GM21447 (cell line): ENCODE measurements around the gene SDK1.

Source experiments
- ATAC-seq: cut with Tn5 transposase; IDR thresholded peaks from one replicate; pipeline ENCODE4 v1.9.1; 2021; ENCODE audit not compliant: unreplicated experiment

SDK1 gene

DNA sequence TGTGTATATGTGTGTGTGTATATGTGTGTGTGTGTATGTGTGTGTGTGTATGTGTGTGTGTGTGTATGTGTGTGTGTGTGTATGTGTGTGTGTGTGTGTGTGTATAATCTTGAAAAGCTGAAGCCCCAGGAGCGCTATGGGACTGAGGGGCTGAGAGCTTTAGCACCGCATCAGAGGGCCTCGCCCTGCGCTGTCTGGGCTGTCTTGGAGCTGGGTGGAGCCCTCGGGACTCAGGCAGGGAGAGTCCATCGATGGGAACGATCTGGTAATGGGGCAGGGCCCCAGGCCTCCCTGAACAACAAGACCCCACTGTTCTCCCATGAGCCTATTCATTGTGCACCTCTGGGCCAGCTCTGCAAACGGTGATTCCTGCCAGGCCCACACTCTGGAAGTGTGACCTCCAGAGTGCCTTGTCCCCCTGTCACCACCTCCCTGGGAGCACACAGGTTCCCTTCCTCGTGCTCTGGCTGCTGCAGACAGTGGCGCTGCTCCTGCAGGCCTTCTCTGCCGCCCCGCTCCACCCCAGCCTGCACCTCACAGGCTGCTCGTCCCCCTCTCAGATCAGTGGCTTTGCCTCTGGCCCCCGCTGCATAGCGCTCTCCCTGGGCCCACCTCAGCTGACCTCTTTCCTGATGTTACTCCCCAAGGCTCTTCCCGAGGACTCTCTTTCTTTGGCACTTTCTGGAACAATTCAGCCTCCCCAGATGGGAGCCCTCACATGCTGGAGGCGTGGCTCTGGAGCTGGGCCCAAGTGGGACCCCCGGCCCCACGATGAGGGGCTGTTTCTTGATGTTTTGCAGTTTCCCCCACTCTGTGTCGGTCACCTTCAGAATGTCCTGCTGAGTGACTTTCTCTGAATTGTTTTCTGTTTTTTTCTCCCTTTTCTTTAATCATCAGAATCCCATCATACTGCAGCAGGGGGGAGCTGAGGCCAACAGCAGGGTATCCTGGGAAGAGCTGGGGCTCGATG lies 838.9 kb downstream of the SDK1 start:
- no peak for ATAC-seq

DNA sequence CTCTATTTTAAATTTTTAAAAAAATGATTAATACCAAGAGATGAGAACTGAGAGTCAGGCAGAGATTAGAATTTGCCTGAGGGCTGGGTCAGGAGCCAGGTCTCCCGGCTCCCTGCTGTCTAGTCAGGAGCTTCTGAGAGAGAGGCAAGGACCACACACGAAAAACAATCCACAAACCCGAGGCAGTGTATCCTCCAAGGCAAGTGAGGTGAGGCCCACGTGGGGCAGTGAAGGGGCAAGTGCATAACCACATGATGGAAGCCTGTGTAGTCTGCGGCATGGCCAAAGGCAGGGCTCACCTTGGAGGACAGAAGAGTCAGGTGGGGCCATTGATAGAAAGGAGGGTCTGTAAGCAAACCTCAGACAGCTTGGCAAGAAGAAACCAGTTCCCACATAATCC lies 839.9 kb downstream of the SDK1 start:
- ATAC-seq, result no peak

DNA sequence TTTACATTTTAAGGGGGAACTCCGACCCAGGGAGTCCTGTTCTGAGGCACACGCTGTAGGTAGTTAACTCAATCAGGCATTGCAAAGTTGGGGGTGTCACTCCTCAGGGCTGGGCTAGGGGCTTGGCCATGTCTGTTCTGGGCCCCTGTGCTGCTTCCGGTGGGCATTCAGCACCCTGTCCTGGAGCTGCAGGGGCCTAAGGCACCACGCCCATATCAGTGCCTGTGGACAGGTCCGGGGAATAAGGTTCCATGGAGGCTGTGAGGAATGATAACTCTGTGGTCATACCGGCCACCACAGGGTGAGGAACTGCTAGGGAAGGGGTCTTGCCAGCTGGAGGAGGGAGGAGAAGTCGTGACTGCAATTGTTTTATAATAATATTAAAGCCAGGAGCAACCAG lies 842.0 kb downstream of the SDK1 start:
- no peak for ATAC-seq

DNA sequence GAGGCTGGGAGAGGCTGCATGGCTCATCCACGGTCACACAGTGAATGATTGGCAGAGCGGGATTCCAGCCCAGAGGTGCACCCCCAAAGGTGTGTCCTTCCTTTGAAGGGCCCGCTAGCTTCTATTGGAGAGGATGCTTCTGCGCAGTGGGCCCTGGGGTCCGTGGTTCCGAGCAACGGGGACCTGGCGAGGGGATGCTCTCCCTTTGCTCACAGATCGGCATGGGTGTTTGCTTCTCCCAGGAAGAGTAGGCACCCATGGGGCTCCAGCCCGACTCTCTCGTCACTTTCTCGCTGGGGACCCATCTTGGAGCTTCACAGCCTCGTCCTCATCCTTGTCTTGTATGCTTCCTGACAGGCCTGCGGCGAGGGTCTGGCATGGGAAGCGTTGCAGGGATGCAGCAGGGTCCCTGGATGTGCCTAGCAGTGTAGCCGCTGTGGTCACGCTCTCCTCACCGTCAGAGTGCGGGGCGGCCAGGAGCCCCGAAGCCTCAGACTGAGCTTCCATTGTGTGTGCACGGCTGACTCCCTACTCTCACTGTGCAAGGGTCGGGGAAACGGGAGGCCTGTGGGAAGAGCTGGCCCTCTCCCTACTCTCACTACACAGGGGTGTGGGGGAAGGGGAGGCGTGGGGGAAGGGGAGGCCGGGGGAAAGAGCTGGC lies 842.6 kb downstream of the SDK1 start:
- no peak for ATAC-seq

DNA sequence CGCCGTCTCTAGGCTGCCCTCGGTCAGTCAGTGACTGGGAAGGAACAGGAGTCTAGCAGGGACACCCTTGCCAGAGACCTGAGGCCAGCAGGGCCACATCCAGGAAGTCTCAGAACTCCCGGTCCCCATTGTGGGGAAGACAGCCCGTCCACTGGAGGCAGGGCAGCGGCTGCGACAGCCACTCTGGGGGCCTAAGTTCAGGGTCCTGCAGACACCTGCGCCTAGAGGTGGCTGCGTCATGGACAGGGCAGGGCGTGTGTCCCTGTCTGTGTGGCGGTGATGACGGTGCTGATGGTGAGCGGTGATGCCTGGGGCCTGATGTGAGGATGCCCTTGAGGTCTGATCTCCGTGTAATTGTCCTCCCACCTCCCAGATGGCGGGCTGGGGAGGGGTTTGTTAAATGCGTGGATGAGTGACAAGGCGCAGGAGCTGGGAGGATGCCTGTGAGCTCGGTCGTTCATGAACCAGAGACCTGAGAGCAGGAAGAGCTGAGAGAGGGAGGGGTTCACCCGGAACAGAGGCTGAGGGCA lies 843.2 kb downstream of the SDK1 start:
- ATAC-seq, result no peak

DNA sequence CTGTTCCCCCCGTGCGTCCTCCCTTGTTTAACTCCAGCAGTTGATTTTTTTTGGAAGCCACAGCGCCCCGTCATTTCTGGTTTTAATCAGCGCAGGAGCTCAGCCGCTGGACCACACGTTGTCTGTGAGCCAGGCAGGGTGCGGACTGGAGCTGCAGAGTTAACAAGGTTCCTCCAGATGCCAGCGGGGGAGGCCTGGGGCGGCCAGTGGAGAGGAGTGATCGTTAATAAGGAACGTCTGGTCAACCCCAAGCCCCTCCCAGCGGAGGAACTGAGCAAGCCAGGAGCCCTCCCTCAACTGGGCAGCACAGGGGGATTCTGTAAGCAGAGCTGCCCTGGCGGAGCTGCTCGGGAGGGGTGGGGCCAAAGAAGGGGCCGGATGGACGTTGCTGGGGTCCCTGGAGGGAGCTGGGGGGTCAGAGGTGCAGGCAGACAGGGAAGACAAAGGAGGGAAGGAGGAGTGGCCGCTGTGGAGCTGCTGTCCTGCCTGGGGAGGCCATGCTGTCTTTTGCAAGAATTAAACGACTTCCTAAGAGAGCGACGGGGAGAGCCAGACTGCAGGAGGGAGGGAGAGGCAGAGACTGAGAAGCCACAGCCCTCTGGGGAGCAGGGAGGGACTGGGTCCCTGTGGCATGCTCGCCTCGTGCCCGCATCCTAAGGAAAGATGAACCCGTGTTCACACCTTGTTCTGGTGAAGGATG lies 843.9 kb downstream of the SDK1 start:
- ATAC-seq, result no peak

DNA sequence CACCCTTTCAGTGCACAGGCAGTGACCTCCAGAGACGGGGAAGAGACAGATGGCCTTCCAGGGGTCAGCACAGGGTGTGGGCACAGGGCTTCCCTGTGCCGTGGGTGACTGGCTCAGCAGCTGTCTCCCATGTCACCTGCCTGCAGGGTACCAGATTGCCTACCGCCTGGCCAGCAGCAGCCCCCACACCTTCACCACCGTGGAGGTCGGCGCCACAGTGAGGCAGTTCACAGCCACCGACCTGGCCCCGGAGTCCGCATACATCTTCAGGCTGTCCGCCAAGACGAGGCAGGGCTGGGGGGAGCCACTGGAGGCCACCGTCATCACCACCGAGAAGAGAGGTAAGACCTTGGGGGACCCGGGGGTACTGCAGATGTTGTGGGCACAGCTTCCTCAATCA lies 844.5 kb downstream of the SDK1 start:
- ATAC-seq, result no peak

DNA sequence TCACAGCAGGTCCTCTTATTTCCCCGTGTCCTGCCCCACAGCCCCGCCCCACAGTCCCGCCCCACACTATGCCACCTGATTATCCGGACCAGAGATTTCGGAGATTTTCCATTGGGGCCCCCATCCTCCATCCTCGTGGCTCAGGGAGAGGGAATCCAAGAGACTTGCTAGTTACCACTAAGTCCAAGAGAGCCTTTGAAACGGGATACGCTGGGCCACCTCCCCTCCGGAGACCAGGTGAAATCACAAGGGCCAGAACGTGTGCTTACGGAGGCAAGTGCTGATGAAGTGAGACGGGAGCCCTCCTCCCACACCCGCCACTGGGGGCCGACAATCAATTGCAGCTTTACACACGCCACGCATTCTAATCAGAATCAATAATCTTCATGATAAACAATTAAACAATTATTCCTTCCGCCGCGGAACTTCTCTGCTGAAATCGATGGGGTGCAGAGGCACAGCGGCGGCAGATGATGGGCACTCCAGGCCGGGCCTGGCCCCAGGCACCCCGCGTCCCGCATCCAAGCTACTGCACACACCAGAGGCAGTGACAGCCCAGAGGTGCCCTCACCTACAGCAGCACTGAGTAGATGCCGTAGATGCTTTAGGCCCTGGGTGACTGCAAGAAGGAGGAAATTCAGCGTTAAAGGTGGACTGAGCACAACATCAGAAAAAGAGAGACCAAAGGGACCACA lies 847.0 kb downstream of the SDK1 start:
- ATAC-seq, result no peak

DNA sequence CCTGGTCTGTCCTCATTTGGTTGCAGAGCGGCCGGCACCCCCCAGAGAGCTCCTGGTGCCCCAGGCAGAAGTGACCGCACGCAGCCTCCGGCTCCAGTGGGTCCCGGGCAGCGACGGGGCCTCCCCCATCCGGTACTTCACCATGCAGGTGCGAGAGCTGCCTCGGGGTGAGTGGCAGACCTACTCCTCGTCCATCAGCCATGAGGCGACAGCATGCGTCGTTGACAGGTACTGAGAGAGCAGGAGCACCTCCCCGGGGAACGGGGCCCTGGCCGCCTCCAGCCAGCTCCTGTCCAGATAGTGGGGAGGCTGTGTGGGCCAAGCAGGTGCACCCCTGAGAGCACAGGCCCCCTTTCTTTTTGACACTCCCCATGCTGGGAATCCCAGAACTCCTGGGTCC lies 848.2 kb downstream of the SDK1 start:
- ATAC-seq, result no peak

DNA sequence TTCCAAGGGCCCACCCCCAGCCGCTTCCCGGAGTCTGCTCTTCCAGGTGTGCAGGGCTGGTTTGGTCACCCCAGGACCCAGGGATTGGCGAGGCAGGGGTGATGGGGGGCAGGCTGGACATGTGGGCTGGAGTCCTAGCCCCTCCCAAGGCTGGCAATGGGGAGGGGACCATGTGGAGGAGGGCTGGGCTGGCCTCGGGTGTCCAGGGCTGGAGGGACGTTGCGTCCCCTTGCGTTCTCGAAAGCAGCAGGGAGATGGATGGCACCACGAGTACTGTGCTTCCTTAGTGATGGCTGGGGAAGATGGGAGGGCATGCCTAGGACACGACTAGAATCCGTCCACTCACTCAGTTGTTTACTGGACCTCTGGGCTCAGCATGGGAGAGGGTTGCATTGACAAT lies 848.6 kb downstream of the SDK1 start:
- ATAC-seq, result no peak

DNA sequence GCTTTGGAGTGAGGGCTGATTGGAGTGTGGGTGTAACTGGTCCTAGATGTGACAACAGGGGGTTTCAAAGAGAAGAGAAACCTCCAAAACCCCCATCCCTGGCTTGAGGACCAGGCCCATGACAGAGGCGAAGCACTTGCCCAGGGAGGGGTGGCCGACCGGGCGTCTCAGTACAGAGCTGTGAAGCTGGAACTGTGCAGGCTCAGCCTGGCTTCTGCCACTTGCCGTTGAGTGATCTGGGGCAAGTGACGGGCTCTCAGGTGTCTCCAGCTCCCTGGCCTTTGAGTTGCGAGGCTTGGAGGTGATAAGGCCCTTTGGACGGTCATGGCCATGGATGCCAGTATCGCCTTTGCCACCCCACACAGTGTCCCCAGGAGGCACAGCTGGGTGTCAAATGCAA lies 849.7 kb downstream of the SDK1 start:
- ATAC-seq, result no peak

DNA sequence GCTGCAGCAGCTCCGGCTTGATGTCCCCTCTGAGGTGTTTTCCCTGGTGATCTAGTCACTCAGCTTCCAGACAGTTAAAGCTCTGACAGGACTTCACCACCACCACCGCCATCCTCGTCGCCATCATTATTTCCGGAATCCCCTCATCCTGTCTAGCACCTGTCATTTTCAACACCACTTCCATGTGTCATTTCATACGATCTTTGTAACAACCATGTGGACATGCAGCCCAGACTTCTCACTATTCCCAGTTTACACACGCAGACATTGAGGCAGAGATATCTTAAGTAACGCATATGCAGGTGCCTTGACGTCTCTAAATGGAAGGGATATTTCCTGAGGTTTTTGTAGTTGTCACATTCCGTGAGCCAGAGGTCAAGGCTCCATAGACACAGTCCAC lies 850.5 kb downstream of the SDK1 start:
- ATAC-seq, result no peak

DNA sequence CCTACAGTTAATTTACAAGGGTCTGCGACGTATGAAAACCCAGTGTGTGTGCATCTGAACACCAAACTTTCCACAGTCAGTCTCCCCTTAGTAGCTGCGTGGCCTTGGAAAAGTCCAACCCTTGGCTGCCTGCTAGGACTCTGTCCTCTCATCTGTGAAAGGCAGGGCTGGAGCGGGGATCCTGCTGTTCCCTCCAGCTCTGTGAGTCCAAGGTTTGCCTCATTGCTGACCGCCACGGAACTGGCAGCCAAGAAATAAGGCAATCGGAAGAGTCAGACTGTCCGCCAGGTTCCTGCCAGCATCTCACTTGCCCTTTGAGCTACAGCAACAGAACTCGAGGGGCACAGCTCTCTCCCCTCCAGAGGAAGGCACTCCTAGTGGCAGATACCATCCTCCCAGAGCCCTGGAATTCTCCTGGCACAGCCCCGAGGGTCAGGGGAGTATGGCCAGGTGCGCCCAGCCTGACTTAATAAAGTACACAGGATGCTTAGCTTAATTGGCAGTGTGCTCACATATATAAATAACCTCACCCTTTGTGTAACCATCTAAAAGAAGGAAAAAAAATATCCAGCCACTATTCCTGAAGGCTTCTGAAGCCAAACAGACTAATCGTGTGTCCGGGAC lies 851.0 kb downstream of the SDK1 start:
- no peak for ATAC-seq

DNA sequence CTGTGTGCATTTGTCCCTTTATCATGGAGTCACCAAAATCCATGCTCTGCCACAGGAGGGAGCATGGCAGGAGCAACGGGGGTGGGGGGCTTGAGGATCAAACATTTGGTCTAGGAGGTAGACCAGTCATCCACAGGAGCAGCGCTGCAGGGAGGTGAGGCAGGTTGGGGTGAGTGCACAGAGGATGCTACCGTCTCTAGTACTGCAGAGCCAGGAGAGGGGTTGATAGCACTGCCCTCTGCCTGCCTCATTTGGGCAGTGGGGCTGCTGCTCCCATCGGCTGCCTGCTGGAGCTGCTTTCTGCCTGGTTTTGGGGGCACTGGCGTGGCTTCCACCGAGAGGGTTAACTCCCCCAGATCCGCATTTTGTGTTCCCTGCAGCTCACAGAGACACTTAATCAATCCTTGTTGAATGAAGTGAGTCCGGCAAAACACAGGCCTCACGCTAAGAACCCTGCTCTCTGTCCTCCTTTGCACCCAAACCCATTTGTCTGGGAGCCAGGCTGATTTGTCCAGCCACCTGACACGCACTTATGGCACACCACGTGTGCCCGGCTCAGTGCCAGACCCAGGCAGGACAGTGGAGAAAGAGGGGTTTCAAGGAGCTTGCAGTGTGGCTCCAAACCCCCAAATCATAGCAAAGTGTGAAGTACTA lies 854.0 kb downstream of the SDK1 start:
- ATAC-seq, result no peak

DNA sequence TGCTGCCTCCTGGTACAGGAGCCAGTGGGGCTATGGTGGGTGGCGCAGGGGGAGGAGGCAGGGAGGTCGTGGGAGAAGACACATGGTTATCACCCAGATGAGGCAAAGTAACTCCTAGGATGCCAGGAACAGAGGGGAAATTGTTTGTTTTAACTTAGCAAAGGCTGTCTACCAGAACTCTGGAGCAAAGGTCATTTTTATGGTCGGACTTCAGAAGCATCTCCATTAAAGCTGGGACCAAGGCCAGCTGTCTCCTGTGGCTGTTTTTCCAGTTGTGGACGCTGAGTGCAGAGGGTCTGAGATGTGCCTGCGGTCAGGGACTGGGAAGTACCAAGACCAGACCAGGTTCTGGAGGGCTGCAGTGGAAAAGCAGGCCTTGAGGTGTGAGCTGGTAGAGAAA lies 855.1 kb downstream of the SDK1 start:
- no peak for ATAC-seq

DNA sequence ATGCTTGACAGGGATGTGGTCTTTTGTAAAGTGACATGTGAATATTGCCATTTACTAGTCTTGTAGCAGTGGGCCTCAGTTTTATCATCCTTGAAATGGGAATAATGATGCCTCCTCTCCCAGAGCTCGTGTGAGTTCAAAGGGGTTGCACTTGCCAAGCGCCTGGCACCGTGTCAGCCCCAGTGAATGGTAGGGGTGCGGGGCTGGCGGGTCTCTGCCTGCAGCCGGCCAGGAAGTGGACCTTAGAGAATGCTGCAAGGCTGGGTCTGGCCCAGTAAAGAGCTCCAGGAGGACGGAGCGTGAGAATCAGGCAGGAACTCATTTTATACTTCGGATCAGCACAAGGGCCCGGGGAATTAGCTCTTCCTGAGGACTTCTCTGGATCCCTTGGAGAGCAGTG lies 856.6 kb downstream of the SDK1 start:
- ATAC-seq, result no peak

DNA sequence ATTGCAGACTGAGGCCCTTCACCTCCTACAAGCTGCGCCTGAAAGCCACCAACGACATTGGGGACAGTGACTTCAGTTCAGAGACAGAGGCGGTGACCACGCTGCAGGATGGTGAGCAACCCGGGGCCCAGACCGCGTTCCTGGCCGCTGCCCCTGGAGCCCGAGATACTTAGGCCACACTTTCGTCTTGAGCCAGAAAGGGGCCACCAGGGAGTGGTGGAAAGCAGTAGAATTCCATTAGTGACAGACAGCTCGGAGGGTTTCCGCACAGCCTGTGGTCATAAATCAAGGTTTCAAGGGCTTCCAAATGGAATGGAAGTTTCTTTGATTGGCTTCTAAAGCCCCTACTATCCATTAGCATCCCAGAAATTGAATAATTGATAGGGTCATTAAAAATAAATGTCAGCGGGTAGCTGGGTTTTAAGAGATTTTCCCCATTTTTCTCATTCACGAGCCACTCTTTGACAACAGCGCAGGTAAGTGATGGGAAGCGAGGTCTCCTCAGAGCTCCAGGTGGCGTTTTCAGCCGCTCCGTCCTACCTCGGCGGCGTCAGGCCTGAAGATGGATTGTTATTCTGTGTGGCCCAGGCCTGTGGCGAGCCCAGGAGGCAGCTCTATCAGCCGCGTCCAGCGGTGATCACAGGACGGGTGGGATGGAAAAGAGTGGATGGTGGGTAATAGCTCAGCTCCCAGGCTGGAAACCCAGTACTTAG lies 857.5 kb downstream of the SDK1 start:
- ATAC-seq, result no peak

DNA sequence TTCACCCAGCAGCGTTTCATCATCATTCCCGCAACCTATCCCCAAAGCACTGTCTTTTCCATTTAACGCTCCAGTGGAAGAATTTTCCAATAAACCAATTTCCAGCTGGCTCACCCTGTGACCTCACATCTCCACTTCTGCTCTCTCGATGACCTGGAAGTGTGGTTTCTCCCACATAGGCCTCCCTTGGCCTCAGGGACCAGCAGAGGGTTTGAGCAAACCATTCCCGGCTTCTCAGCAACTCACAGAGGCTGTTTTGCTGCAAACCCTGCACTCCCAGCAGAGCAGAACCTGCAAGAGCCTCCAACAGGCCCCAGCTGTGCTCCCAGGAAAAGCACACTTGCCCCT lies 858.1 kb downstream of the SDK1 start:
- no peak for ATAC-seq

DNA sequence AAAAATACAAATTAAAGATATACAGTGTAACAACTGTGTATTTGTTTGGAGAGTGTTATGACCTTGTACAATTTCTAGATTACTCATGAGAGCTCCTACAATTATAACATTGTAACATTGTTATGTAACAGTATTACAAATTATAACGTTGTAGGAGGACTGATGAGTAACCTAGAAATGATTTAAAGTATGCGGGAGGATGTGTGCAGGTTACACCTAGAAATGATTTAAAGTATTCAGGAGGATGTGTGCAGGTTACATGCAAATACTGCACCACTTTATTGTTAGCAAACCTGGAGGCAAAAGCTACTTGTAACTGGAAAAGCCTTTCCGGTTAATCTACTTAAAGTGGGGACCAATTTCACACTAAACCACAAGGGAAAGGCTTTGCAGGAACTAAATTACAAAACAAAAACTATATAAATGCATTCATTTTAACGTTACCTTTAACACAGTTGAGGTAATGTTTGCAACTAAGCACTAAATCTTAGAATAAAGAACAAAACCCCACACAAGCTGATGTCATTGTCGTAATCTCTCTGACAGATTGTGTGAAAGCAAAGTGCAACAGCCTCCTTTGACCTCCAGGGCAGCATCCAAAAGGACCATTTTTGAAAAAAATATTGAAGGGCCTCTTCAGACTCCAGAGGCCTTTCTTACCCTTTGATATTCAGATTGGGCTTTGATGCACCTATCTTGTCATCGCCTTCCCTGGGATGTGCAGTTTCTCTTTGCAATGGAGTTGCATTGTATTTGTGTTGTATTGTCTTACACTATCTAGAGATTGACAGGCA lies 858.9 kb downstream of the SDK1 start:
- no peak for ATAC-seq
